GM23338 (cell line): ENCODE data around the gene INSL3. TPM values are rescaled to one million over a fixed set of nuclear protein-coding genes. Genes with fewer than 3 reads are reported as not detected.

ENCODE experiments used
- ATAC-seq: fragments of 200-7000 bp; cut with Tn5 transposase; 3 replicates; pipeline ENCODE4 v1.9.1; 2020
- DNase-seq: peaks from one replicate; pipeline ENCODE4 v3.0.0-alpha.2; 2015; ENCODE audit warnings: low spot score
- H2AFZ ChIP-seq: fragments of 200-600 bp; sonication (generic); 2 replicates; pipeline ENCODE4 v1.8.0; 2016; ENCODE audit warnings: antibody characterized with exemption, mild to moderate bottlenecking, moderate library complexity
- H3F3A ChIP-seq: fragments of 200-600 bp; sonication (generic); replicated peaks from 2 replicates; pipeline ENCODE4 v1.8.0; 2017; ENCODE audit warnings: antibody characterized with exemption, mixed run types, low read depth
- H3K27ac ChIP-seq: fragments of 200-600 bp; sonication (generic); 2 replicates; pipeline ENCODE4 v1.6.1; 2016; ENCODE audit warnings: low read depth
- H3K27me3 ChIP-seq: fragments of 200-600 bp; sonication (generic); 2 replicates; pipeline ENCODE4 v1.8.0; 2016; ENCODE audit warnings: mild to moderate bottlenecking, mixed run types, moderate library complexity; ENCODE audit not compliant: insufficient read depth
- H3K36me3 ChIP-seq: fragments of 200-600 bp; sonication (generic); 2 replicates; pipeline ENCODE4 v1.8.0; 2016; ENCODE audit warnings: mild to moderate bottlenecking; ENCODE audit not compliant: insufficient read depth
- H3K4me1 ChIP-seq: fragments of 200-600 bp; sonication (generic); 2 replicates; pipeline ENCODE4 v1.8.0; 2016; ENCODE audit warnings: mild to moderate bottlenecking, moderate library complexity; ENCODE audit not compliant: insufficient read depth
- H3K4me2 ChIP-seq: fragments of 200-600 bp; sonication (generic); 2 replicates; pipeline ENCODE4 v1.7.1; 2017; ENCODE audit warnings: mixed run types
- H3K4me3 ChIP-seq: fragments of 200-600 bp; sonication (generic); 2 replicates; pipeline ENCODE4 v1.6.1; 2016; ENCODE audit warnings: mixed run types
- H3K79me2 ChIP-seq: fragments of 200-600 bp; sonication (generic); replicated peaks from 2 replicates; pipeline ENCODE4 v1.8.0; 2017; ENCODE audit warnings: mild to moderate bottlenecking; ENCODE audit not compliant: insufficient read depth
- H3K9me2 ChIP-seq: fragments of 200-600 bp; sonication (generic); 2 replicates; pipeline ENCODE4 v1.8.0; 2017; ENCODE audit not compliant: insufficient read depth
- H4K20me1 ChIP-seq: fragments of 200-600 bp; sonication (generic); replicated peaks from 2 replicates; pipeline ENCODE4 v1.8.0; 2017; ENCODE audit warnings: mild to moderate bottlenecking; ENCODE audit not compliant: insufficient read depth
- H3K27ac Mint-ChIP-seq: 2 replicates; pipeline ENCODE4 v1.8.0; 2020; ENCODE audit warnings: inconsistent platforms, mild to moderate bottlenecking, moderate library complexity, mixed read lengths
- H3K27me3 Mint-ChIP-seq: 3 replicates; pipeline ENCODE4 v1.8.0; 2022; ENCODE audit warnings: low read depth, mild to moderate bottlenecking, moderate library complexity, mixed read lengths, inconsistent platforms; ENCODE audit not compliant: insufficient read depth, poor library complexity
- H3K36me3 Mint-ChIP-seq: 3 replicates; pipeline ENCODE4 v1.8.0; 2021; ENCODE audit warnings: low read depth, mild to moderate bottlenecking, inconsistent platforms, moderate library complexity, mixed read lengths
- H3K4me1 Mint-ChIP-seq: 3 replicates; pipeline ENCODE4 v1.8.0; 2020; ENCODE audit warnings: mild to moderate bottlenecking, inconsistent platforms, mixed read lengths
- H3K4me3 Mint-ChIP-seq: 3 replicates; pipeline ENCODE4 v1.8.0; 2021; ENCODE audit warnings: moderate library complexity, mild to moderate bottlenecking, inconsistent platforms, mixed read lengths
- H3K9me3 Mint-ChIP-seq: 3 replicates; pipeline ENCODE4 v1.8.0; 2020; ENCODE audit warnings: moderate library complexity, mild to moderate bottlenecking, inconsistent platforms, mixed read lengths
- CREB1 ChIP-seq: fragments of 250-450 bp; sonication (Bioruptor Pico); IDR thresholded peaks from 2 replicates; pipeline ENCODE4 v1.5.0; 2020; ENCODE audit warnings: low read depth, mild to moderate bottlenecking, moderate library complexity
- CTCF ChIP-seq, 2 experiments: fragments of 200-600 bp in 1 of 2; sonication (generic) in 1 of 2; conservative IDR thresholded peaks; 2 replicates each; pipeline versions ENCODE4 v1.5.1 to v1.6.1; 2016 to 2017; ENCODE audit warnings: antibody characterized with exemption in 2 of 2, low read depth in 2 of 2, mild to moderate bottlenecking in 2 of 2, moderate library complexity in 1 of 2
- ETS1 ChIP-seq: IDR thresholded peaks from 2 replicates; pipeline ENCODE4 v1.6.1; 2016; ENCODE audit warnings: antibody characterized with exemption
- ZNF114 ChIP-seq: fragments of 250-450 bp; sonication (Bioruptor Pico); IDR thresholded peaks from 2 replicates; pipeline ENCODE4 v1.5.0; 2020; ENCODE audit warnings: mild to moderate bottlenecking, moderate library complexity
- polyA plus RNA-seq: library from polyadenylated mRNA; unstranded; fragments of >200 nt; fragmentation: Nextera tagmentation; extraction: Ambion mirVana; gene quantifications from 2 replicates; pipeline ENCODE4 v1.2.1, GENCODE V29; 2016
- total RNA-seq: library from RNA; depleted of rRNA; stranded (reverse); fragments of >200 nt; shearing (Covaris generic); gene quantifications from 2 replicates; pipeline ENCODE4 v1.2.3, GENCODE V29; 2014
- TF ChIP-seq, protein P1 (sequence below): fragments of 250-450 bp; sonication (Bioruptor Pico); IDR thresholded peaks from 2 replicates; pipeline ENCODE4 v1.5.0; 2020; ENCODE audit warnings: mild to moderate bottlenecking, moderate library complexity

Gene INSL3
- total and polyA plus RNA-seq, 2 experiments from 2014 or later = 0.76 TPM; not detected in 1

DNA sequence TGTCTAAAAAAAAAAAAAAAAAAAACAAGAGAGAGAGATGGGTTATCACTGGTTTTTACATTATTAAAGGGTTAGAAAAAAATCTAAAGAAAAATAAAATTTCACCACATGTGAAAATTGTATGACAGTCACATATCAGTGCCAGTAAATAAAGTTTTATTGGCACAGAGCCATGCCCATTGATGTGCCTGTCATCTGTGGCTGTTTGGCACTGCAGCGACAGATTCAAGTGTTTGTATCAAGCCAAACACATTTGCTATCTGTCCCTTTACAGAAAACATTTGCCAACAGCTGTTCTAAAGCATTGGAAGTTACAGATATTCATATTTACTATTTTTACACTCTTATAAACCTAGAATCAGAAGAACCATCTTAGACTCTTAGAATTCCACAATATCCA is 53.8 kb downstream of the INSL3 start (continued):
- TF ChIP-seq, protein P1, sequence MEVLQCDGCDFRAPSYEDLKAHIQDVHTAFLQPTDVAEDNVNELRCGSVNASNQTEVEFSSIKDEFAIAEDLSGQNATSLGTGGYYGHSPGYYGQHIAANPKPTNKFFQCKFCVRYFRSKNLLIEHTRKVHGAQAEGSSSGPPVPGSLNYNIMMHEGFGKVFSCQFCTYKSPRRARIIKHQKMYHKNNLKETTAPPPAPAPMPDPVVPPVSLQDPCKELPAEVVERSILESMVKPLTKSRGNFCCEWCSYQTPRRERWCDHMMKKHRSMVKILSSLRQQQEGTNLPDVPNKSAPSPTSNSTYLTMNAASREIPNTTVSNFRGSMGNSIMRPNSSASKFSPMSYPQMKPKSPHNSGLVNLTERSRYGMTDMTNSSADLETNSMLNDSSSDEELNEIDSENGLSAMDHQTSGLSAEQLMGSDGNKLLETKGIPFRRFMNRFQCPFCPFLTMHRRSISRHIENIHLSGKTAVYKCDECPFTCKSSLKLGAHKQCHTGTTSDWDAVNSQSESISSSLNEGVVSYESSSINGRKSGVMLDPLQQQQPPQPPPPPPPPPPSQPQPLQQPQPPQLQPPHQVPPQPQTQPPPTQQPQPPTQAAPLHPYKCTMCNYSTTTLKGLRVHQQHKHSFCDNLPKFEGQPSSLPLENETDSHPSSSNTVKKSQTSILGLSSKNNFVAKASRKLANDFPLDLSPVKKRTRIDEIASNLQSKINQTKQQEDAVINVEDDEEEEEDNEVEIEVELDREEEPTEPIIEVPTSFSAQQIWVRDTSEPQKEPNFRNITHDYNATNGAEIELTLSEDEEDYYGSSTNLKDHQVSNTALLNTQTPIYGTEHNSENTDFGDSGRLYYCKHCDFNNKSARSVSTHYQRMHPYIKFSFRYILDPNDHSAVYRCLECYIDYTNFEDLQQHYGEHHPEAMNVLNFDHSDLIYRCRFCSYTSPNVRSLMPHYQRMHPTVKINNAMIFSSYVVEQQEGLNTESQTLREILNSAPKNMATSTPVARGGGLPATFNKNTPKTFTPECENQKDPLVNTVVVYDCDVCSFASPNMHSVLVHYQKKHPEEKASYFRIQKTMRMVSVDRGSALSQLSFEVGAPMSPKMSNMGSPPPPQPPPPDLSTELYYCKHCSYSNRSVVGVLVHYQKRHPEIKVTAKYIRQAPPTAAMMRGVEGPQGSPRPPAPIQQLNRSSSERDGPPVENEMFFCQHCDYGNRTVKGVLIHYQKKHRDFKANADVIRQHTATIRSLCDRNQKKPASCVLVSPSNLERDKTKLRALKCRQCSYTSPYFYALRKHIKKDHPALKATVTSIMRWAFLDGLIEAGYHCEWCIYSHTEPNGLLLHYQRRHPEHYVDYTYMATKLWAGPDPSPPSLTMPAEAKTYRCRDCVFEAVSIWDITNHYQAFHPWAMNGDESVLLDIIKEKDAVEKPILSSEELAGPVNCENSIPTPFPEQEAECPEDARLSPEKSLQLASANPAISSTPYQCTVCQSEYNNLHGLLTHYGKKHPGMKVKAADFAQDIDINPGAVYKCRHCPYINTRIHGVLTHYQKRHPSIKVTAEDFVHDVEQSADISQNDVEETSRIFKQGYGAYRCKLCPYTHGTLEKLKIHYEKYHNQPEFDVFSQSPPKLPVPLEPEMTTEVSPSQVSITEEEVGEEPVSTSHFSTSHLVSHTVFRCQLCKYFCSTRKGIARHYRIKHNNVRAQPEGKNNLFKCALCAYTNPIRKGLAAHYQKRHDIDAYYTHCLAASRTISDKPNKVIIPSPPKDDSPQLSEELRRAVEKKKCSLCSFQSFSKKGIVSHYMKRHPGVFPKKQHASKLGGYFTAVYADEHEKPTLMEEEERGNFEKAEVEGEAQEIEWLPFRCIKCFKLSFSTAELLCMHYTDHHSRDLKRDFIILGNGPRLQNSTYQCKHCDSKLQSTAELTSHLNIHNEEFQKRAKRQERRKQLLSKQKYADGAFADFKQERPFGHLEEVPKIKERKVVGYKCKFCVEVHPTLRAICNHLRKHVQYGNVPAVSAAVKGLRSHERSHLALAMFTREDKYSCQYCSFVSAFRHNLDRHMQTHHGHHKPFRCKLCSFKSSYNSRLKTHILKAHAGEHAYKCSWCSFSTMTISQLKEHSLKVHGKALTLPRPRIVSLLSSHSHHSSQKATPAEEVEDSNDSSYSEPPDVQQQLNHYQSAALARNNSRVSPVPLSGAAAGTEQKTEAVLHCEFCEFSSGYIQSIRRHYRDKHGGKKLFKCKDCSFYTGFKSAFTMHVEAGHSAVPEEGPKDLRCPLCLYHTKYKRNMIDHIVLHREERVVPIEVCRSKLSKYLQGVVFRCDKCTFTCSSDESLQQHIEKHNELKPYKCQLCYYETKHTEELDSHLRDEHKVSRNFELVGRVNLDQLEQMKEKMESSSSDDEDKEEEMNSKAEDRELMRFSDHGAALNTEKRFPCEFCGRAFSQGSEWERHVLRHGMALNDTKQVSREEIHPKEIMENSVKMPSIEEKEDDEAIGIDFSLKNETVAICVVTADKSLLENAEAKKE (CRISPR knock-in tag) = no peak

DNA sequence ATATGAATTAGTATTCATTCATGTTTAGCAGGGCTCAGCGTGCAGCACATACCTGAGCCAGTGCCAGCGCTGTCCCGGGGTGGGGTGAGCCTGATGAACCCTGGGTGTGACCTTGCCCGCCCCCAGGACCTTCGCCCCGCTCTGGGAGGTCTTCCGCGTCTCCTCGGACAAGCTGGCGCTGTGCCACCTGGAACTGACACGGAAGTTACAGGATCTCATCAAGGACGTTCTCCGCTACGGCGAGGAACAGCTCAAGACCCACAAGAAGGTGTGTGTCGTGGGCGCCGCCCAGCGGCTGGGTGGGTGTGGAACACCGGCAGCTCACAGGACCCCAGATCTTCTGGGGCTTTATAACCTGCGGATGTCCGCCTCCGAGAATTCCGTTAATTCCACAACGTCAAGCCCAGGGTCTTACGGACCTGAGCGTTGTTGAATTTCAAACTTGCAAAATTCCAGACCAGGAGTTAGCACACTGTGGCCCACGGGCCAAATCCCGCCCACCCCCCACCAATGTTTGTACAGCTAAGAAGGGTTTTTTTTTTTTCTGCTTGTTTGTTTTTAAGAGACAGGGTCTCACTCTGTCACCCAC is 54.7 kb downstream of the INSL3 start:
- Histone ChIP-seq H3K4me1 (no peaks in the 10 kb centered on the region), H3K79me2 (no peaks in the 10 kb centered on the region), H3F3A (0 out of 2 replicates have a peak, but pooled peaks cover 4% of the 10 kb centered on the region), H3K36me3 (no peaks in the 10 kb centered on the region), H3K27ac (no peak overlapping the region), H2AFZ (no peak overlapping the region), H3K27me3 (no peaks in the 10 kb centered on the region), H3K9me2 (no peaks in the 10 kb centered on the region), H4K20me1 (no peaks in the 10 kb centered on the region; the same call in 1 of the 2 replicates), H3K4me3 (no peak overlapping the region), H3K4me2 (peak overlapping the region; percentile 45; the same call in 1 of the 2 replicates)
- DNase-seq = peak; percentile 95
- peak overlapping the region; percentile 55 for H3K4me3 Mint-ChIP-seq
- no peaks in the 10 kb centered on the region; the same call in 1 of the 3 replicates for H3K36me3 Mint-ChIP-seq
- ATAC-seq = peak; percentile 83
- no peak overlapping the region for H3K27ac Mint-ChIP-seq
- peaks cover 5% of the 10 kb centered on the region; the same call in 2 of the 3 replicates for H3K4me1 Mint-ChIP-seq
- no peaks in the 10 kb centered on the region; the same call in 2 of the 3 replicates for H3K9me3 Mint-ChIP-seq
- H3K27me3 Mint-ChIP-seq = peaks cover 12% of the 10 kb centered on the region
- TF ChIP-seq ETS1 (0 out of 2 replicates have a peak, but pooled peaks have one; percentile 23), ZNF114 (no peak), CREB1 (CRISPR knock-in tag) (no peak), CTCF (conservative IDR thresholded peaks at IDR 0.05; ENCODE audit: low read depth in 2 of 2) (peak; percentile 85 to 99)
- TF ChIP-seq, protein P1 (CRISPR knock-in tag) = no peak
